A549 (cell line): ENCODE data around the gene ITGB2.

Source experiments
- CHD4 ChIP-seq: fragments of 200-600 bp; sonication (generic); IDR thresholded peaks from 2 replicates; pipeline ENCODE4 v1.6.1; 2016; ENCODE audit warnings: antibody characterized with exemption, mild to moderate bottlenecking, borderline replicate concordance
- EP300 ChIP-seq, 2 experiments: fragments of >200 bp; sonication (Bioruptor Twin); formaldehyde crosslinking; IDR thresholded peaks; 2 replicates in 1 of 2; 3 replicates in 1 of 2; pipeline ENCODE4 v1.6.1; 2016 to 2017
- HOXA7 ChIP-seq: fragments of 250-450 bp; sonication (Bioruptor Pico); IDR thresholded peaks from 2 replicates; pipeline ENCODE4 v1.5.0; 2020; ENCODE audit warnings: mild to moderate bottlenecking, moderate library complexity
- JUN ChIP-seq, 2 experiments: fragments of >200 bp; sonication (Bioruptor Twin); formaldehyde crosslinking; IDR thresholded peaks; 2 replicates in 1 of 2; 3 replicates in 1 of 2; pipeline ENCODE4 v1.6.1; 2016 to 2017
- POLR2A ChIP-seq: IDR thresholded peaks from 2 replicates; pipeline ENCODE4 v1.6.1; 2012; ENCODE audit warnings: mild to moderate bottlenecking, low read length
- TP53 ChIP-seq: fragments of 250-450 bp; sonication (Bioruptor Pico); IDR thresholded peaks from 2 replicates; pipeline ENCODE4 v1.5.0; 2021; ENCODE audit warnings: mild to moderate bottlenecking, moderate library complexity
- TF ChIP-seq, protein P1 (sequence below): fragments of >200 bp; sonication (Bioruptor Twin); formaldehyde crosslinking; IDR thresholded peaks from 3 replicates; pipeline ENCODE4 v1.5.1; 2016

DNA sequence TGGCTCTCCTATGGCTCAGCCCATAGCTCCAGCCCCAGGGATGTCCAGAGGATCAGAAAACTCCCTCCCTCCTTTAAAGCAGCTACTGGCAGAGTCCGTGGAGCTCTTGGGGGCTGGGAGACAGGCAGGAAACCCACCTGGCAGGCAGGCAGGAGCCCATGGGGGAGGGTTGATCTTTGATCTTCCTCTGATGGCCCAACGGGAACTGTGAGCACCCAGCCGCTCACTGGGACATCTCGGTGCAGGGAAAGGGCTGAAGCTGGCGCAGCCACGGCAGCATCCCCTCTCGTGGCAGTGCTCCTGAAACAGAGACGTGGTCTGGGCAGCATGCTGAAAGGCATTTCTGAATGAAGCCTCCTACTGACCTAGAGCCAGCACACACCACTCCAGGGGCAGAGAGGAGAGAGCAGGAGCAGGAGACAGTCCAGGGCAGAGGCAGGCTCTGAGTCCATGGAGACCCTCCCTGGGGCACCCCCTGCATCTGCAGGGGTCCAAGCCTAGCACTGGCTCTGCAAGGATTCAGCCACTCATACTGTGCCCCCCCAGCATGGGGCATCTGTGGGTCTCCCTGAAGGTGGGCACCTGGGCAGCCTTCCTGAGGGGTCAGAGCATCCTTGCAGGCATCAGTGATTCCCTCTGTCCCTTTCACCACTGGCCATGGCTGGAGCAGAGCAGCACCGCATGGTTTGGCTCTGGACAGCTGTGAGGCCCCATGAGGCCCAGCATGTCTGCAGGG, 14.3 kb upstream of the ITGB2 start:
- no peak for TF ChIP-seq CHD4
- TF ChIP-seq EP300 (IDR thresholded peaks at IDR 0.05), result no peak
- TF ChIP-seq JUN (IDR thresholded peaks at IDR 0.05), result no peak
- no peak for TF ChIP-seq TP53 (CRISPR knock-in tag)
- no peak for TF ChIP-seq POLR2A
- TF ChIP-seq, protein P1, sequence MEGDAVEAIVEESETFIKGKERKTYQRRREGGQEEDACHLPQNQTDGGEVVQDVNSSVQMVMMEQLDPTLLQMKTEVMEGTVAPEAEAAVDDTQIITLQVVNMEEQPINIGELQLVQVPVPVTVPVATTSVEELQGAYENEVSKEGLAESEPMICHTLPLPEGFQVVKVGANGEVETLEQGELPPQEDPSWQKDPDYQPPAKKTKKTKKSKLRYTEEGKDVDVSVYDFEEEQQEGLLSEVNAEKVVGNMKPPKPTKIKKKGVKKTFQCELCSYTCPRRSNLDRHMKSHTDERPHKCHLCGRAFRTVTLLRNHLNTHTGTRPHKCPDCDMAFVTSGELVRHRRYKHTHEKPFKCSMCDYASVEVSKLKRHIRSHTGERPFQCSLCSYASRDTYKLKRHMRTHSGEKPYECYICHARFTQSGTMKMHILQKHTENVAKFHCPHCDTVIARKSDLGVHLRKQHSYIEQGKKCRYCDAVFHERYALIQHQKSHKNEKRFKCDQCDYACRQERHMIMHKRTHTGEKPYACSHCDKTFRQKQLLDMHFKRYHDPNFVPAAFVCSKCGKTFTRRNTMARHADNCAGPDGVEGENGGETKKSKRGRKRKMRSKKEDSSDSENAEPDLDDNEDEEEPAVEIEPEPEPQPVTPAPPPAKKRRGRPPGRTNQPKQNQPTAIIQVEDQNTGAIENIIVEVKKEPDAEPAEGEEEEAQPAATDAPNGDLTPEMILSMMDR, result no peak
- TF ChIP-seq HOXA7 (CRISPR knock-in tag), result no peak
